Activated CD8-positive, alpha-beta memory T cell treated with anti-CD3 and anti-CD28 coated beads, Interleukin-2, amount 50 U/mL, for 1 hour (primary cell): ENCODE measurements around the gene RBL1.
"Not testable (repeated sequence)": the region's sequence is repeated elsewhere in the genome, so short reads cannot be mapped to it uniquely, and the experiment has no call there.

ENCODE experiments used
- DNase-seq: peaks from one replicate; pipeline ENCODE4 v3.0.0-alpha.2; 2020; ENCODE audit errors: extremely low read depth

Gene RBL1, protein sequence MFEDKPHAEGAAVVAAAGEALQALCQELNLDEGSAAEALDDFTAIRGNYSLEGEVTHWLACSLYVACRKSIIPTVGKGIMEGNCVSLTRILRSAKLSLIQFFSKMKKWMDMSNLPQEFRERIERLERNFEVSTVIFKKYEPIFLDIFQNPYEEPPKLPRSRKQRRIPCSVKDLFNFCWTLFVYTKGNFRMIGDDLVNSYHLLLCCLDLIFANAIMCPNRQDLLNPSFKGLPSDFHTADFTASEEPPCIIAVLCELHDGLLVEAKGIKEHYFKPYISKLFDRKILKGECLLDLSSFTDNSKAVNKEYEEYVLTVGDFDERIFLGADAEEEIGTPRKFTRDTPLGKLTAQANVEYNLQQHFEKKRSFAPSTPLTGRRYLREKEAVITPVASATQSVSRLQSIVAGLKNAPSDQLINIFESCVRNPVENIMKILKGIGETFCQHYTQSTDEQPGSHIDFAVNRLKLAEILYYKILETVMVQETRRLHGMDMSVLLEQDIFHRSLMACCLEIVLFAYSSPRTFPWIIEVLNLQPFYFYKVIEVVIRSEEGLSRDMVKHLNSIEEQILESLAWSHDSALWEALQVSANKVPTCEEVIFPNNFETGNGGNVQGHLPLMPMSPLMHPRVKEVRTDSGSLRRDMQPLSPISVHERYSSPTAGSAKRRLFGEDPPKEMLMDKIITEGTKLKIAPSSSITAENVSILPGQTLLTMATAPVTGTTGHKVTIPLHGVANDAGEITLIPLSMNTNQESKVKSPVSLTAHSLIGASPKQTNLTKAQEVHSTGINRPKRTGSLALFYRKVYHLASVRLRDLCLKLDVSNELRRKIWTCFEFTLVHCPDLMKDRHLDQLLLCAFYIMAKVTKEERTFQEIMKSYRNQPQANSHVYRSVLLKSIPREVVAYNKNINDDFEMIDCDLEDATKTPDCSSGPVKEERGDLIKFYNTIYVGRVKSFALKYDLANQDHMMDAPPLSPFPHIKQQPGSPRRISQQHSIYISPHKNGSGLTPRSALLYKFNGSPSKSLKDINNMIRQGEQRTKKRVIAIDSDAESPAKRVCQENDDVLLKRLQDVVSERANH

DNA sequence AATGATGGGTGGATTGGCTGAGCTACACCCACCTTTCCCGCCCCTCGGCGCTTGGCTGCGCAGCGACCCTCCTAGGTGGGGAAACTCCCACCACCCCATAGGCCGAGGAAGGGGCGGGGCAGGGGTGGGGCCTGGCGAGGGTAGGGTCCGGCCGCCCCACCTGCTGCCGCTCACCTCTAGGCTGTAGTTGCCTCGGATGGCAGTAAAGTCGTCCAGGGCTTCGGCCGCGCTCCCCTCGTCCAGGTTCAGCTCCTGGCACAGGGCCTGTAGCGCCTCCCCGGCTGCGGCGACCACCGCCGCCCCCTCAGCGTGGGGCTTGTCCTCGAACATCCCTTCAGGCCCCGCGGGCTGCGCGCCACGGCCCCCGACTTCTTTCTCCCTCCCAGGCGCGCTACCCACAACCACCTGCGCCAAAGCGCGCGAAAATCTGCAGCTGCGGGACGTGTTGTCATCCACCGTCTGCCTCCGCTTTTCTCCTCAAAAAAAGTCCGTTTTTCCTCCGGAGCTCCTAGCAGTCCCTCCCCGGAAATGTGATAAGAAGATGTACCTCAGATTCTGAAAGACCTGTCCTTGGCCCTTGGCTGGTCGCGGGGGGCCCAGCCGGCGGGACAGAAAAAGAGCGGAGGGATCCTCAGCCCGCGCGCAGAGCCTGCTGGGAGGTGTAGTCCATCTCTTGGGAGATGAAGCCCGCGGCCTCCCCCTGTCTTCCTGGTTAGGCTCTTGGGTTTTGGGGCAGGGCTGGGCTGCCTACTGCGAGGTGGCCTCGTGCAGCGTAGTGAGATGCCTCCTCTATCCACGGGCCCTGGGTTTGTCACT, at the start of gene RBL1:
TSS of gene RBL1 (minus strand) at position 399 of the 816 bp plus-strand sequence. CDS start at position 330, 69 bp downstream.
- DNase-seq = peak; percentile 69

DNA sequence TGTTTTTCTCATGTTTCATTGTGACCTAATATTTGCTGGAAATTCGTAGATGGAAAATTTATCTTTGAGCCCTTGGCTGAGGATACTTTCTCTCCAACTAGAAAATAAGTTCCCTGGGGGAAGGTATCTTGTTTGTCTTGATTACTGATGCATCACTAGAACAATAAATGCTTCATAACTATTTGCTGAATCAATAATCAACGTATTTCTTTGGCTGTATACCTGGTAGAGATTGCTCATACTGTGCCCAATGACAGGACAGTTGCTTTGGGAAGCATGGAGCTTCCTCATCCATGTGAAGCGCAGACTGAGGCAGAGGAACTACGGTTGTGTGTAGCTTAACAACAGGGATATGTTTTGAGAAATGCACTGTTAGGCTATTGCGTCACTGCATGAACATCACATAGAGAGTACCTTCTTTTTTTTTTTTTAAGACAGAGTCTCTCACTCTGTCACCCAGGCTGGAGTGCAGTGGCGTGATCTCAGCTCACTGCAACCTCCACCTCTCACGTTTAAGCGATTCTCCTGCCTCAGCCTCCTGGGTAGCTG, 49.1 kb upstream of the RBL1 start:
- DNase-seq = no peak

DNA sequence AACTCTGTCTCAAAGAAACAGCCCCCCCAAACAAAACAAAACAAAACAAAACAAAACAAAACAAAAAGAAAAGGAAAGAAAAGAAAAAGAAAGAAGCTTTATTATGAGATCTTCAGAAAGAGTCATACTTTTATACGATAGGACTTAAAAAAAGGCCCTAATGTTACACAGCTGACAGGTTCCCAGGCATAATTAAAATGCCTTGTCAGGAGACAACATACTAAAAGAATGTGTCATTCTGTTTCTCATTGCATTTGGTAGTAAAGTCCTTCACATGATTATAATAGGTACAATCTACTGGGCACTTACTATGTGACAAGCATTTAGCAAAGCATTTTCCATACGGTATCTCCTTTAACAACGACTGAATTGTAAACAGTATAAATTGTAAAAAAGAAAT, 46.9 kb upstream of the RBL1 start:
- DNase-seq = no peak

DNA sequence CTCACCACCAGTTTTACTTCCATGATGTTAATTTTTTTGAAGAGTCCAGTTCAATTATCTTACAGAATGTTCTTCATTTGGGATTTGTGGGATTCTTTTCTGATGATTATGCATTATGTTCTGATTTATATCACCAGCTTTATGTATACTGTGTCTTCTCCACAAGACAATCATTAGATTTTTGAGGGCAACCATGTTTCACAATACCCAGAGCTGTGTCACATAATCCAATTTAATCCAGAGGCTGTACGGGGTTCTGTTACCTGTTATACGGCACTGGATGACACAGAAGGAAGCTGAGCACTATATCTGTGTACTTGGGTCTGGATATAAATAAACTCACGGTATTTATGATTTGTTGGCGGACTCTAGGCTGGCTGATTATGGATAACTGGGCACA, 41.8 kb upstream of the RBL1 start:
- DNase-seq = no peak

DNA sequence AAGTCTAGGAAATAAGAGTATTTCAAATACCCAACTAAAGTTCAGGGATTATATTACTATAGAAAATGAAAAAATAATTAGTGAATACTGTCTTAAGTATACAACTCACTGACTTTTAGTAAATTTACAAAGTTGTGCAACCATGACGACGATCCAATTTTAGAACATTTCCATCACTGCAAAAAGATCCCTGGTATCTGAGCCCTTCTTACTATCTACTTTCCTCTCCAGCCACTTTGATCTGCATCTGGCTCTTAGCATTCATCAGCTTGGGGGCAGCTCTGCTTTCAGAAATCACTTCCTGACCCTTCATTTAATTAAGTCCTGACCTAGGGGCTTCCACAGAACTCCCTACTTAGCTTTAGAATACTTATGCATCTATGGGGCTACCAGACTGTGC, 38.2 kb upstream of the RBL1 start:
- no peak for DNase-seq

DNA sequence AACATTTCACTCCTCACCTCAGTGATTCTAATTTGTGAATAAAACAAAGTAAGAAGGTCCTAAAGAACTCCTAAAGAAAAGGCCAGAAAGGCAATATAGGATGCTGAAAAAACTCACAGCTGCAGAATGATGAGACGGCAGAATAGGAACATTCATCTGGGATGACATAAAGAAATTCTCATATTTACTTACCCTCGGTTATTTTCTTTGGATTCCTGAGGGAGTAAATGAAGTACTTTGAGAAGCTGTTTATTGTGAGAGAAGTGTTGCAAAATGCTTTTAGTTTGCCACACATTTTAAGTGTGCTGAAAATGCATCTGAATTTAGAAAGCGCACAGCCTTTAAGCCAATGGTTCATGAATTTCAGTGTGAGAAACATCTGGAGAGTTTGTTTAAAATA, 35.7 kb upstream of the RBL1 start:
- DNase-seq = no peak

DNA sequence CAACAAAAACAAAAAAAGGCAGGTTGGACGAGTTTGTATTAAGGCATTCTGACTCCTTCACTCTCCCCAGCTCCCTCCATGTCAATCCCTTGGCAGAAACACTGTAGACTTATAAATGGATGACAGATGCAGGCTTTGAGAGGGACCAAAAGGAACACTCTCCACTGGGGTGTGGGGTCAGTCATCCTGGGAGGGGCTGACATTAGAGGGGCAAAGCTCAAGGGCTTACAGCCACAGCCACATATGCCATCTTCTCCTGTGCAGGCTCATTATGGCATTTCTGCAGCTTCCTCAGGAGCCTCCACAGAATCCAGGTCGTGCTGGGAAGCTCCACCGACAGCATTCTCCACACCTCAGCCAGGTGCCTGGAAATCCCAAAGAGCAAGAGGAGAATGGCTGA, 33.0 kb upstream of the RBL1 start:
- no peak for DNase-seq

DNA sequence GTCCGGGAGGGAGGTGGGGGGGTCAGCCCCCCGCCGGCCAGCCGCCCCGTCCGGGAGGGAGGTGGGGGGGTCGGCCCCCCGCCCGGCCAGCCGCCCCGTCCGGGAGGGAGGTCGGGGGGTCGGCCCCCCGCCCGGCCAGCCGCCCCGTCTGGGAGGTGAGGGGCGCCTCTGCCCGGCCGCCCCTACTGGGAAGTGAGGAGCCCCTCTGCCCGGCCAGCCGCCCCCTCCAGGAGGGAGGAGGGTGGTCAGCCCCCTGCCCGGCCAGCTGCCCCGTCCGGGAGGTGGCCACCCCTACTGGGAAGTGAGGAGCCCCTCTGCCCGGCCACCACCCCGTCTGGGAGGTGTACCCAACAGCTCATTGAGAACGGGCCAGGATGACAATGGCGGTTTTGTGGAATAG, 30.5 kb upstream of the RBL1 start:
- DNase-seq = not testable (repeated sequence)

DNA sequence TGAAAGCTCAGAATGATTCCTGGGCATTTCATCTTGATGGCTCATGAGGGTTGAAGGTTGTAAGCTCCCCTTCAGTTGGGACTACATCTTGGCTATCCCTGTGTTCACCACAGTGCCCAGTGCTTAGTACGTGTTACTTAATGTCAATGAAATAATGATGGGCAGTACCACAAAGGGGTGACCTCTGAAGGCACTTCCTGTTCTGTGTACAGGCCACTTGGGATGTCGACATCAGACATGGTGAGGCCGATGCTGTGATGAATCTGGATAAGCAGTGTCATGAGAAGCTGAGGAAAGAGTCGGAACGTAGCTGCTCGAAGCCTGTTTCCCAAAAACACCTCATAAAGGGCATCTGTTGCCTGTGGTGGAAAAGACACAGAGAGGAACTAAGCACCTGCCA, 27.6 kb upstream of the RBL1 start:
- no peak for DNase-seq

DNA sequence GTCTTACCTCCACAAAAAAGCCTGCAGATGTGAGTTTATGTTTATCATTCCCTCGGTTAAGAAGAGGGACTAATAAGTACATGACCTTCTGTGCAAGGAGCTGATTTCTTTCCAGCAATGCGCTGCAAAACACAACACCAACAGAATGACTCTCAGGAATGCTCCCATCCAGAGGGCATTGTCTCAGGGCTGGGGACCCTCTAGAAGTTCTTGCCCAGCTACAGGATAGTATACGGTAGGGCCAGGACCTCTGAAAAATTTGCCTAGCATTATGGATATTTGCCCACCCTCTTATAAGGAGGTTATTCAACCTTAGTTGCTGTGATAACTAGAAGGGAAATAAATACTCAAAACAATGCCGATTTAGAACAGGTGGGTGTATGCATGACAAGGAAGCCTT, 24.7 kb upstream of the RBL1 start:
- no peak for DNase-seq

DNA sequence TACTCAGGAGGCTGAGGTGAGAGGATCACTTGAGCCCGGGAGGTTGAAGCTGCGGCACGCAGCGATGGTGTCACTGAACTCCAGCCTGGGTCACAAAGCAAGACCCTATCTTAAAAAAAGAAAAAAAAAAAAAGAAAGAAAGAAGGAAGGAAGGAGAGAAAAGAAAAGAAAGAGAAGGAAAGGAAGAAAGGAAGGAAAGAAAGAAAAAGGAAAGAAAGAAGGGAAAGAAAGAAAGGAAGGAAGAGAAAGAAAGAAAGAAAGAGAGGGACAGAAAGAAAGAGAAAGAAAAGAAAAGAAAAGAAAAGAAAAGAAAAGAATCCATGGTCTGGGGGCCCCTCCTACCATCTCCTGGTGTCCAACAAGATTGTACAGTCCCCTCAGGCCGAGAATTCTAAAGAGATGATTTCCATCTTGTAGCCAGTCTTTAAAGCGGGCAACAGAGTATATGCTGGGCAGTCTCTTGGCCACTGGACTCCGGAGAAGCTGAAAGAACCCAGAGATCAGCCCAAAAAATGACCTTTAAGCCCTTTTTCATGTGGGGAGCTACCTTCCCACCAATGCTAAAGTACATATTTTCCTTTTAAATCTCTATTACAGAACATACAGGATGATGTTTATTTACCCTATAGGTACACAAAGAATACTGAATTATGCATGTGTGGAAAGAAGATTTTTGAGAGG, 23.7 kb upstream of the RBL1 start:
- no peak for DNase-seq

DNA sequence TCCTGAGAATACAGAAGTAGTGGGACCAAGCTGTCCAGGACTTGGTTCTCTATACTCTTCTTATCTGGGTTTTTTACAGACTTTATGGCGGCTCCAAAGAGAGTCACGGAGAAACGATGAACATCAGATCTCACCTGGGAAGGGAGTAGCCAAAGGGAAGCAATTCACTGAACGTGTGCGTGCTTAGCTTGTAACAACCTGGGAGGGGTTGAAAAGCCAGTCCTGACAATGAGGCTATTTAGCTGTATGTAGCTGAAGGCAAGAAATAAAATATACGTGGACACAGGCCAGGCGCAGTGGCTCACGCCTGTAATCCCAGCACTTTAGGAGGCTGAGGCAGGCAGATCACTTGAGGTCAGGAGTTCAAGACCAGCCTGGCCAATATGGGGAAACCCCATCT, 18.2 kb upstream of the RBL1 start:
- DNase-seq = no peak

DNA sequence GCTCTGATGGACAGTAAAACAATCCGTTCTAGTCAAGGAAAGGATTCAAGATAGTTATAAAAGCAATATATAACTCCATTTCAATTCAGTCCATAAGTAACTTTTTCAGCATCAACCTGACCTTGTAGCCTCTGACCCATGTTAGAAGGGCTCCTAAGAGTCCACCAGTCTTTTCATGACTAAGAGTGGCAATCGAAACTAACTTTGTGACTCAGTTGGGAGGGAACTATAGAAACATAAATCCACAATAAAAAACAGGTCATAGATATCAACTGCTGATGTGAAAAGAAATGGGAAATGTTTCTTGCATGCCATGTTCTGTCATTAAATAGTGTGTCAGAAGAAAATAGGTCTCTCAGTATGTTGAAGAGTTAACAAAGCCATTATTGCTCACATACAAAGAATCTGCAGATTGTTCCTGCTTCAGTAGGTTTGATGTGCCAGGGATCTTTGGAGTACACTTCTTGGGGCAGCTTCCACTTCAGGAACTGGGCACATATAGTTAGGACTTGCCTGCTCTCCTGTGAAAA, 16.2 kb upstream of the RBL1 start:
- no peak for DNase-seq

DNA sequence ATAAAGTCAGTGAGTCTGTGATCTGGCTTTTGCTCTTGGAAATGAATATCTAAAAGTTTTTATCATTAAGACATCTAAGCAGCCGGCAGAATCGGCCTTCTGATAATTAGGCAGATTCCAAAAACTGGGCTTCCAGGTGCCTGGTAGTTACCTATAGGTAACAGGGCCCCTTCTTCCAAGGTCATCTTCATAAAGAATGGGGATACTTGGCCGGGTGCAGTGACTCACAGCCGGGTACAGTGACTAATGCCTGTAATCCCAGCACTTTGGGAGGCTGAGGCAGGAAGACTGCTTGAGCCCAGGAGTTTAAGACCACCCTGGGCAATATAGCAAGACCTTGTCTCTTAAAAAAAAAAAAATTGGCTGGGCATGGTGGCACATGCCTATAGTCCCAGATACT, 12.9 kb upstream of the RBL1 start:
- DNase-seq = no peak

DNA sequence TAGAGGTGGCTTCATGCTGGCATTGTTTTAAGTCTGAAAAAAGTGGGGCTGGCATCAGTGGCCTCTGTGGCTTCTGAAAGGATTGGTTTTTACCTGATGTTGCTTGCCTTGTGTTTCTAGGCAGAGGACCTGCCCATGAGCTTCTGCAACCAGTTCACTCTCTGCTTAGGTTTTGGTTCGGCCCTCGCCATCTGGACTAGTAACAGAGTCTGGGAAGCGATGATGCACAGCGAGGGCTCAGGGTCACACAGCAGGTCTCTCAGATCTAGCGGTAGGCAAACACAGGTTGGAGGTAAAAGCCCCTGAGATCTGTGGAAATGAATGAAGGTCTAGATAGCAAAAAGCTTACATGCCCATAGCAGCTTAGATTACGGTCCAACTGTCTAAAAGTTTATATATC, 6.8 kb upstream of the RBL1 start:
- no peak for DNase-seq

DNA sequence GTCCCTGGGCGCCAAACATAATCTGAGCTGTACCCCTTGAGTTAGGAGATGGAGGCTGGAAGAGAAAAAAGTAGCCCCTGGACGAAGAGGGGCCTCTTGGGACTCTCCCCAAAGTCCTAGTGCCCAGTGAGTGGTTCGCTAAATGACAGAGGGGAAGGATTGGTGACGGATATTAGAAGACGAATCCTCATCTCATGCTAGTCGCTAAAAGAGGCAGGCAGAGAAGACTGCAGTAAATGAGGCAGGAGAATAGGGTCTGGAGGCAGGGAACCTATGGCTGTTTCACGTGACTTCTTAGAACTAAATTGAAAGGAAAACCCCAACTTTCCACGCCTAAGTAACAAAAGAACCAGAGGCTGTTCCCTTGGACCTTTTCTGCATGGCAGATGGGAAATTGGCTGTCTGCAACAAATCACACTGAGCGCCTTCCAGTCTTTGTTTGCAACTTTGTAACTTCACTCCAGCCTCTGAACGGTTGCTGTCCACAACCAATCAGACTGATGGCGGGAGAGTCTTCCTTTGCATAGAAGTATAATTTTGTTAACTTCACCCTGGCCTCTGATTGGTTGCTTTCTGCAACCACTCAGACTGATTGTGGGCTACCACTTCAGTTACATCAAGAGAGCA, 731 bp upstream of the RBL1 start:
- no peak for DNase-seq

DNA sequence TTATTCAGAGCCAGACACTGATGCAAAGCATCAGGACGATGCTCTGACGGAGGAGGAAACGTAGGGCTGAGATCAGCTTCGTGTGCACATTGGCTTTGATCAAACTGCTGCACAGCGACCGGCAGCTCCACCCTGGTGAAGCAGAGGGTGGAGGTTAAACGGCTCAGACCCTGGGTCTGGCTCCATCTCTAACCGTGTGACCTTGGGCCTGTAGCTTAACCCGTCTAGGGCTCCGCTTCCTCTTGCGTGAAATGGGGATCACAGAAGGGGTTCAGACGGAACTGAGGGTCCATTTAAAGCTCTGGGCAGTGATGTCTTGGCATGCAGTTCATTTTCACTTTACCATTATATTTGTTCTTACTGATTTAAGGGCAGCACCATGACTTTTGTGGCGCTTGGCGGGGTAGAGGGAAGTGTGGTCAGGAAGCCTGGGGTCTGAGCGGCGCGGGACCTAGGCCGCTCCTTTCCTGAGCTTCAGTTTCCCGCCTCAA, 644 bp downstream of the RBL1 start:
- DNase-seq = no peak

DNA sequence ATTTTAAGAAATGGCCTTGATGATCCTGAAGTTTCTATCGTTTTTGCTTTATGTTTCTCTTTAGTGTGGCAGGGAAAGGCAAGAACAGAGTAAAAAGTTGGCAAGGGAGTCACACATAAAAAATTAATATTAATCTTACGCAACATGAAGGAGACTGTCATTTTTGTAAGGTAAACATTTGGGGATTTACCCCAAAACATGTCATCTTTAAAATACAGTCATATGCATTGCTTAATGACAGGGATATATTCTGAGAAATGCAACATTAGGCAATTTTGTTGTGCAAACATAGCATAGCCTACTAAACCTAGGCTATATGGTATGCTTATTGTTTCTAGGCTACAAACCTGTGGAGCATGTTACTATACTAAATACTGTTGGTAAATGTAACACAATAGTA, 5.4 kb downstream of the RBL1 start:
- no peak for DNase-seq

DNA sequence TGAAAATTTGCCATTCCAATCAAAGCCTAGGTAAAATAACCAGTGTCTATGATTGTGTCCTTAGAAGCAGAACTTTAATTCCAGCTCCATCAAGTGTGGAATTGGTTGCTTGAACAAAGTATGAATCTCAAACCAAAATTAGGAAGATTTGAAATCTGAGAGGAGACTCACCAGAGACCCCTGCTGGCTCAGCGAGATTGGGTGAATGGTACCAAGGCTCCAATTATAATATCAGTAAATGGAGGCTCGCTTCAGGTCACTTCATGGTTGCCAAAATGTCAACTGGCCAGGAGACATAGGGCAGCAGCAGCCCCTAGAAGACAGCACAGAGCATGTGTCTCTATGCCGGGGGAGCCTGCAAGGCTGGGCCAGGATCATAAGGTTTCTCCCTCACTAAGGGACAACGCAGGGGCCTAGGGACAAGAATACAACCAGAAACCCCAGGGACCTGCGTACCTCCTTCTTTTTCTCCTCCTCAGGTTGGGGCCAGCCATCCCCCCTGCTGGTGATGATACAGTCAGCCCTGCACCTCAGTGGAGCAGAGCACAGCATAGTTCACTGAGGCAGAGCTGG, 14.0 kb downstream of the RBL1 start:
- no peak for DNase-seq

DNA sequence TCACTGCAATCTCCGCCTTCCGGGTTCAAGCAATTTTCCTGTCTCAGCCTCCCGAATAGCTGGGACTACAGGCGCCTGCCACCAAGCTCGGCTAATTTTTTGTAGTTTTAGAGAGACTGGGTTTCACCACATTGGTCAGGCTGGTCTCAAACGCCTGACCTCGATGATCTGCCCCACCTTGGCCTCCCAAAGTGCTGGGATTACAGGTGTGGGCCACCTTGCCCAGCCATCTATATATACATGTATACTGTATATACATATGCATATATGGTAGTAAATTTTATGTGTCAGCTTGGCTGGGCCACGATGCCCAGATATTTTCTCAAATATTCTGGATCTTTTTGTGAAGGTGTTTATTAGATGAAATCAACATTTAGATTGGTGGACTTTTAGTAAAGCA, 18.8 kb downstream of the RBL1 start:
- DNase-seq = no peak
